ENCODE measurements around the gene RHOT2. TPM values are rescaled to one million over a fixed set of nuclear protein-coding genes. Genes with fewer than 3 reads are reported as not detected.

RHOT2 gene
- total and polyA plus RNA-seq, 9 of the 15 experiments (the other 6 are each of a cell fraction or from before 2014, with no cell fraction given), result 5.0 to 373 (median 112) TPM

GRCh38 chr16:683396-684070 is 15.6 kb downstream of the RHOT2 start (continued):
- peak; percentile 17; the same call in 1 of the 2 replicates for TF ChIP-seq HIVEP1 (CRISPR knock-in tag; IDR thresholded peaks at IDR 0.05)
- TF ChIP-seq CHD2 (IDR thresholded peaks at IDR 0.05; ENCODE audit: low read depth, low read length), result peak; percentile 59; the same call in 1 of the 2 replicates
- TF ChIP-seq ARID1B (IDR thresholded peaks at IDR 0.05), result no peak
- TF ChIP-seq CREB1 (IDR thresholded peaks at IDR 0.05), result no peak; the same call in 1 of the 2 replicates
- no peak for TF ChIP-seq CREB1 (CRISPR knock-in tag; IDR thresholded peaks at IDR 0.05)
- no peak for TF ChIP-seq HDGF (IDR thresholded peaks at IDR 0.05)
- TF ChIP-seq SRSF7 (optimal IDR thresholded peaks at IDR 0.05; ENCODE audit: low read depth, low read length), result no peak
- no peak for TF ChIP-seq MEF2A (IDR thresholded peaks at IDR 0.05; ENCODE audit: control insufficient read depth, low read depth, low read length)
- TF ChIP-seq E2F1 (CRISPR knock-in tag; IDR thresholded peaks at IDR 0.05), result no peak; the same call in 1 of the 2 replicates
- no peak for TF ChIP-seq KHSRP (IDR thresholded peaks at IDR 0.05)
- no peak for TF ChIP-seq NFYB (IDR thresholded peaks at IDR 0.05; ENCODE audit: extremely low read depth, insufficient read length)
- TF ChIP-seq ZNF280A (IDR thresholded peaks at IDR 0.05; ENCODE audit: low read depth, partially characterized antibody), result no peak
- no peak for TF ChIP-seq TSC22D4 (tag; IDR thresholded peaks at IDR 0.05)
- TF ChIP-seq CEBPG (CRISPR knock-in tag; IDR thresholded peaks at IDR 0.05), result peak; percentile 18; the same call in 1 of the 2 replicates
- TF ChIP-seq CEBPG (tag; conservative IDR thresholded peaks at IDR 0.05 in 1 of 2, IDR thresholded peaks at IDR 0.05 in 1 of 2), result no peak
- TF ChIP-seq SRSF9 (IDR thresholded peaks at IDR 0.05; ENCODE audit: borderline replicate concordance, low read depth, low read length), result no peak
- no peak for TF ChIP-seq BRD4 (IDR thresholded peaks at IDR 0.05)
- TF ChIP-seq MBD2 (IDR thresholded peaks at IDR 0.05; ENCODE audit: borderline replicate concordance, low read depth), result no peak
- no peak; the same call in 1 of the 2 replicates for TF ChIP-seq BHLHE40 (IDR thresholded peaks at IDR 0.05; ENCODE audit: low read length)
- peak in 1 of 2 experiments; percentile 31; a peak in 1 of 4 replicates for TF ChIP-seq HDAC1 (IDR thresholded peaks at IDR 0.05)
- TF ChIP-seq BACH1 (tag; IDR thresholded peaks at IDR 0.05), result no peak
- no peak for TF ChIP-seq STAG1 (CRISPR knock-in tag; IDR thresholded peaks at IDR 0.05; ENCODE audit: borderline replicate concordance)
- no peak for TF ChIP-seq ZNF696 (CRISPR knock-in tag; conservative IDR thresholded peaks at IDR 0.05)
- TF ChIP-seq ZNF282 (CRISPR knock-in tag; IDR thresholded peaks at IDR 0.05), result 0 out of 2 replicates have a peak, but pooled peaks have one; percentile 24
- no peak; the same call in 1 of the 2 replicates for TF ChIP-seq HOMEZ (CRISPR knock-in tag; IDR thresholded peaks at IDR 0.05)
- no peak for TF ChIP-seq ZNF3 (CRISPR knock-in tag; IDR thresholded peaks at IDR 0.05)
- TF ChIP-seq HCFC1 (IDR thresholded peaks at IDR 0.05; ENCODE audit: low read depth, low read length), result no peak
- 0 out of 2 replicates have a peak, but pooled peaks have one; percentile 29 for TF ChIP-seq PTBP1 (IDR thresholded peaks at IDR 0.05; ENCODE audit: low read depth, low read length)

All from K562 (cell line).